Spleen (tissue), 11 donors: ENCODE results near the gene GALNT7. TPM values are rescaled to one million over a fixed set of nuclear protein-coding genes. Genes with fewer than 3 reads are reported as not detected.

ENCODE experiments used
- DNase-seq: peaks from one replicate; pipeline ENCODE4 v3.0.0-alpha.2; 2020
- H3K27ac ChIP-seq, 8 donors: fragments of 200-600 bp; sonication (generic) in 7 of 8; 1 replicate in 4 of 8; 2 replicates in 4 of 8; pipeline versions ENCODE4 v1.5.0 to v1.8.0; 2016 to 2021; ENCODE audit warnings: inconsistent platforms in 4 of 8, mild to moderate bottlenecking in 4 of 8, moderate library complexity in 1 of 8
- H3K27me3 ChIP-seq, 7 donors: fragments of 200-600 bp; sonication (generic) in 6 of 7; replicated peaks in 1 of 7; 1 replicate in 4 of 7; 2 replicates in 3 of 7; pipeline versions ENCODE4 v1.5.0 to v1.8.0; 2016 to 2021; ENCODE audit warnings: inconsistent platforms in 3 of 7, mild to moderate bottlenecking in 1 of 7
- H3K36me3 ChIP-seq, 6 donors: fragments of 200-600 bp; sonication (generic) in 5 of 6; 1 replicate in 4 of 6; 2 replicates in 2 of 6; pipeline versions ENCODE4 v1.5.0 to v1.8.0; 2016 to 2021; ENCODE audit warnings: inconsistent platforms in 2 of 6
- H3K4me1 ChIP-seq, 6 donors: fragments of 200-600 bp; sonication (generic) in 5 of 6; 1 replicate in 3 of 6; 2 replicates in 3 of 6; pipeline versions ENCODE4 v1.5.0 to v1.8.0; 2016 to 2021; ENCODE audit warnings: inconsistent platforms in 3 of 6
- H3K4me3 ChIP-seq, 8 donors: fragments of 200-600 bp; sonication (generic) in 7 of 8; 1 replicate in 4 of 8; 2 replicates in 4 of 8; pipeline versions ENCODE4 v1.5.0 to v1.8.0; 2016 to 2021; ENCODE audit warnings: inconsistent platforms in 4 of 8, mild to moderate bottlenecking in 4 of 8, moderate library complexity in 2 of 8
- H3K9me3 ChIP-seq, 8 donors: fragments of 200-600 bp; sonication (generic) in 7 of 8; 1 replicate in 4 of 8; 2 replicates in 4 of 8; pipeline versions ENCODE4 v1.5.0 to v1.8.0; 2016 to 2021; ENCODE audit warnings: inconsistent platforms in 4 of 8
- CTCF ChIP-seq, 11 experiments: fragments of 200-600 bp in 7 of 11; fragments of 450-650 bp in 4 of 11; sonication (generic) in 4 of 11; IDR thresholded peaks in 8 of 11; conservative IDR thresholded peaks in 3 of 11; 1 replicate in 7 of 11; 2 replicates in 4 of 11; pipeline versions ENCODE4 v1.4.0 to v1.8.0; 2016 to 2021; ENCODE audit warnings: antibody characterized with exemption in 11 of 11, inconsistent platforms in 4 of 11, mild to moderate bottlenecking in 1 of 11
- POLR2A ChIP-seq, 3 donors: fragments of 450-650 bp; IDR thresholded peaks; one replicate each; pipeline ENCODE4 v1.5.1; 2017; ENCODE audit warnings: antibody characterized with exemption in 3 of 3, mild to moderate bottlenecking in 1 of 3
- POLR2AphosphoS5 ChIP-seq, 3 donors: sonication (generic); formaldehyde crosslinking; IDR thresholded peaks; one replicate each; pipeline ENCODE4 v1.5.1; 2017; ENCODE audit warnings: antibody characterized with exemption in 3 of 3
- WGBS, 5 donors: extraction: QIAGEN DNeasy Blood & Tissue Kit in 3 of 5; methylation state at CpG; one replicate each; pipeline versions ENCODE4 v1.1.5 to v1.1.7; 2013 to 2018; 5-methylcytosine and 5-hydroxymethylcytosine counted together
- intact Hi-C: fragments of 100-400 bp; cut with DNase I; formaldehyde crosslinking; loops from one replicate; pipeline ENCODE4 v1.15.0; 2023; ENCODE audit warnings: low total_unique reads
- polyA plus RNA-seq, 3 donors: library from polyadenylated mRNA; stranded (reverse); fragments of 200-250 nt; gene quantifications; one replicate each; pipeline ENCODE4 v1.2.1, GENCODE V29; 2013
- total RNA-seq, 7 donors: library from RNA; depleted of rRNA in 3 of 7; stranded (reverse); fragments of >200 nt in 3 of 7; fragmentation: NEBNext Ultra II Directional in 4 of 7; extraction: Animal tissue kit (Norgen Biotek cat#: 25700) in 4 of 7; gene quantifications; one replicate each; pipeline versions ENCODE4 v1.1.0 to v1.2.1, GENCODE V29; 2016 to 2021
- donor health status: healthy with polysubstance abuse.
- donor health status: DM: no; HTN: no; CAD: no; lungs with moderate emphysema.
- donor health status: DM: no; HTN: no; CAD: no.
- donor health status: Bipolar disorder and iron deficiency.
- donor health status: healthy.
- donor health status: DM: no; HTN: no; CAD: no.
- donor health status: DM: yes; HTN: yes; CAD: no.

The GALNT7 gene
- total and polyA plus RNA-seq, 10 donors: 7.6 to 28.5 (median 20.9) TPM

- Histone ChIP-seq H3K27ac (peak overlapping the region in 2 of 8 donors; percentile 24 to 25), H3K27me3 (peaks cover 0 to 8% (median 0%) of the 10 kb centered on the region in 7 donors), H3K36me3 (no peaks in the 10 kb centered on the region), H3K4me3 (no peak overlapping the region), H3K4me1 (peaks cover 4 to 41% (median 27%) of the 10 kb centered on the region in 6 donors), H3K9me3 (no peaks in the 10 kb centered on the region)
- intact Hi-C loops: no loop called here
- DNase-seq: no peak
- no peak for TF ChIP-seq CTCF (IDR thresholded peaks at IDR 0.05 in 8 of 11, conservative IDR thresholded peaks at IDR 0.05 in 3 of 11)
- TF ChIP-seq POLR2AphosphoS5 (IDR thresholded peaks at IDR 0.05): no peak
- no peak for TF ChIP-seq POLR2A (IDR thresholded peaks at IDR 0.05)
- WGBS, 5 donors: 56 to 88% (median 62%) methylated on average over 4 of the region's 4 CpGs
Observed at GRCh38 chr4:173367946-173368345, 199.3 kb downstream of the GALNT7 start.

- WGBS, 5 donors: 0 to 1% (median 0%) methylated on average over 14 of the region's 14 CpGs
- H3K27ac ChIP-seq: peak overlapping the region; percentile 87 to 99 (median 96)
- TF ChIP-seq POLR2A (IDR thresholded peaks at IDR 0.05): no peak
- no peak for TF ChIP-seq CTCF (IDR thresholded peaks at IDR 0.05 in 8 of 11, conservative IDR thresholded peaks at IDR 0.05 in 3 of 11)
- no peak for TF ChIP-seq POLR2AphosphoS5 (IDR thresholded peaks at IDR 0.05)
- peak overlapping the region; percentile 76 to 93 (median 88) for H3K4me3 ChIP-seq
- DNase-seq: peak; percentile 91
- H3K27me3 ChIP-seq: peaks cover 0 to 15% (median 0%) of the 10 kb centered on the region in 7 donors
- peaks cover 4 to 62% (median 34%) of the 10 kb centered on the region in 6 donors for H3K4me1 ChIP-seq
- H3K9me3 ChIP-seq: no peaks in the 10 kb centered on the region
- peaks cover 0 to 5% (median 0%) of the 10 kb centered on the region in 6 donors for H3K36me3 ChIP-seq
- intact Hi-C loops: loop anchor here (5.0 kb wide), 1 partner anchor 38 kb away; the partner anchor contains the start of gene HMGB2
Observed at GRCh38 chr4:173370130-173370476, 201.5 kb downstream of the GALNT7 start.

- peak within 1 kb of the TSS; percentile 87 to 99 (median 96) for H3K27ac ChIP-seq
- TF ChIP-seq POLR2A (IDR thresholded peaks at IDR 0.05): peak; percentile 85 to 98 (median 89)
- TF ChIP-seq CTCF (IDR thresholded peaks at IDR 0.05 in 8 of 11, conservative IDR thresholded peaks at IDR 0.05 in 3 of 11): peak in 3 of 11 experiments; percentile 14 to 26 (median 16)
- peak; percentile 99 to 100 (median 99) for TF ChIP-seq POLR2AphosphoS5 (IDR thresholded peaks at IDR 0.05)
- peaks cover 0 to 15% (median 0%) of the 10 kb centered on the region in 7 donors for H3K27me3 ChIP-seq
- DNase-seq: peak; percentile 98
- H3K4me1 ChIP-seq: peaks cover 4 to 62% (median 33%) of the 10 kb centered on the region in 6 donors
- intact Hi-C loops: loop anchor here (5.0 kb wide), 1 partner anchor 38 kb away; the partner anchor contains the start of gene HMGB2
- peak within 1 kb of the TSS; percentile 76 to 93 (median 88) for H3K4me3 ChIP-seq
- WGBS, 5 donors: 0 to 1% (median 0%) methylated on average over 37 to 72 of the region's 72 CpGs
- peaks cover 0 to 8% (median 0%) of the 10 kb centered on the region in 6 donors for H3K36me3 ChIP-seq
- H3K9me3 ChIP-seq: no peaks in the 10 kb centered on the region
Observed at GRCh38 chr4:173370477-173371291, 202.1 kb downstream of the GALNT7 start, which contains the start of gene SAP30. SAP30 (plus strand) TSS chr4:173370954; CDS start chr4:173371183, 229 bp downstream.
